ENCODE measurements around the gene TSPYL6. TPM values are rescaled to one million over a fixed set of nuclear protein-coding genes. Genes with fewer than 3 reads are reported as not detected.

Gene TSPYL6
- total RNA-seq, 1 donor from 2014 or later = not detected

DNA sequence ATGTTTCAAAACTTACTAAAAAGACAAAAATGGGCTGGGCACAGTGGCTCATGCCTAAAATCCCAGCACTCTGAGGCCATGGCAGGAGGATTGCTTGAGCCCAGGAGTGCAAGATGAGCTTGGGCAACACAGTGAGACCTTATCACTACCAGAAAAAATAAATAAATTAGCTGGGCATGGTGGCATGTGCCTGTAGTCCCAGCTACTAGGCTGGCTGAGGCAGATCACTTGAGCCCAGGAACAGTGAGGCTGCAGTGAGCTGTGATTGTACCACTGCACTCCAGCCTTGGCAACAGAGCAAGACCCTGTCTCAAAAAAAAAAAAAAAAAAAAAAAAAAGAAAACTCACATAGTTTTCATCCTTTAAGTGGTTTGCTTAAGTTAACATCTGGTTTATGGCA lies 6.4 kb downstream of the TSPYL6 start:
- Histone ChIP-seq H2AFZ (ENCODE audit: low read depth, low read length) (no peak overlapping the region), H3K4me3 (ENCODE audit: insufficient read depth, low read depth, low read length) (no peak overlapping the region), H3K27me3 (ENCODE audit: insufficient read depth, low read length) (no peaks in the 10 kb centered on the region), H3K4me1 (ENCODE audit: insufficient read depth, low read length) (no peaks in the 10 kb centered on the region), H4K20me1 (ENCODE audit: insufficient read depth, low read length) (no peaks in the 10 kb centered on the region), H3K9ac (ENCODE audit: low read length) (no peak overlapping the region), H3K36me3 (ENCODE audit: insufficient read depth, low read length) (no peaks in the 10 kb centered on the region), H3K9me3 (ENCODE audit: insufficient read depth, low read depth, low read length) (no peaks in the 10 kb centered on the region), H3K27ac (ENCODE audit: low read depth, low read length) (no peak overlapping the region), H3K4me2 (ENCODE audit: low read length) (no peak overlapping the region), H3K79me2 (ENCODE audit: insufficient read depth, low read length) (no peaks in the 10 kb centered on the region)
- H3K36me3 Mint-ChIP-seq (ENCODE audit: low read depth, unreplicated experiment) = peaks cover 2% of the 10 kb centered on the region
- H3K4me3 Mint-ChIP-seq (ENCODE audit: unreplicated experiment) = no peak overlapping the region
- H3K27ac Mint-ChIP-seq (ENCODE audit: unreplicated experiment) = no peak overlapping the region
- DNase-seq (ENCODE audit: low read depth) = no peak
- peaks cover 3% of the 10 kb centered on the region for H3K9me3 Mint-ChIP-seq (ENCODE audit: unreplicated experiment)
- TF ChIP-seq, protein P1, sequence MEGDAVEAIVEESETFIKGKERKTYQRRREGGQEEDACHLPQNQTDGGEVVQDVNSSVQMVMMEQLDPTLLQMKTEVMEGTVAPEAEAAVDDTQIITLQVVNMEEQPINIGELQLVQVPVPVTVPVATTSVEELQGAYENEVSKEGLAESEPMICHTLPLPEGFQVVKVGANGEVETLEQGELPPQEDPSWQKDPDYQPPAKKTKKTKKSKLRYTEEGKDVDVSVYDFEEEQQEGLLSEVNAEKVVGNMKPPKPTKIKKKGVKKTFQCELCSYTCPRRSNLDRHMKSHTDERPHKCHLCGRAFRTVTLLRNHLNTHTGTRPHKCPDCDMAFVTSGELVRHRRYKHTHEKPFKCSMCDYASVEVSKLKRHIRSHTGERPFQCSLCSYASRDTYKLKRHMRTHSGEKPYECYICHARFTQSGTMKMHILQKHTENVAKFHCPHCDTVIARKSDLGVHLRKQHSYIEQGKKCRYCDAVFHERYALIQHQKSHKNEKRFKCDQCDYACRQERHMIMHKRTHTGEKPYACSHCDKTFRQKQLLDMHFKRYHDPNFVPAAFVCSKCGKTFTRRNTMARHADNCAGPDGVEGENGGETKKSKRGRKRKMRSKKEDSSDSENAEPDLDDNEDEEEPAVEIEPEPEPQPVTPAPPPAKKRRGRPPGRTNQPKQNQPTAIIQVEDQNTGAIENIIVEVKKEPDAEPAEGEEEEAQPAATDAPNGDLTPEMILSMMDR (IDR thresholded peaks at IDR 0.05; ENCODE audit: insufficient read depth, low read depth, low read length) = no peak
- no peak for TF ChIP-seq EZH2 (IDR thresholded peaks at IDR 0.05; ENCODE audit: insufficient read depth, low read length)
- FAIRE-seq = no peak
- peaks cover 12% of the 10 kb centered on the region for H3K4me1 Mint-ChIP-seq (ENCODE audit: low read depth, unreplicated experiment)
- H3K27me3 Mint-ChIP-seq (ENCODE audit: low read depth, unreplicated experiment) = peaks cover 3% of the 10 kb centered on the region

- no peak overlapping the region for H3K4me3 Mint-ChIP-seq (ENCODE audit: unreplicated experiment)
- no peak overlapping the region for H3K27ac ChIP-seq (ENCODE audit: low read depth, low read length)
- H3K4me1 Mint-ChIP-seq (ENCODE audit: low read depth, unreplicated experiment) = peaks cover 12% of the 10 kb centered on the region
- H3K4me3 ChIP-seq (ENCODE audit: insufficient read depth, low read depth, low read length) = no peak overlapping the region
- H3K27ac Mint-ChIP-seq (ENCODE audit: unreplicated experiment) = no peak overlapping the region
- H3K79me2 ChIP-seq (ENCODE audit: insufficient read depth, low read length) = no peaks in the 10 kb centered on the region
- H3K9me3 Mint-ChIP-seq (ENCODE audit: unreplicated experiment) = peaks cover 3% of the 10 kb centered on the region
- H3K27me3 Mint-ChIP-seq (ENCODE audit: low read depth, unreplicated experiment) = no peaks in the 10 kb centered on the region
- no peaks in the 10 kb centered on the region for H3K9me3 ChIP-seq (ENCODE audit: insufficient read depth, low read depth, low read length)
- no peak overlapping the region for H3K4me2 ChIP-seq (ENCODE audit: low read length)
- H2AFZ ChIP-seq (ENCODE audit: low read depth, low read length) = no peak overlapping the region
- FAIRE-seq (no peak), DNase-seq (ENCODE audit: low read depth) (peak; percentile 29)
- no peaks in the 10 kb centered on the region for H3K36me3 ChIP-seq (ENCODE audit: insufficient read depth, low read length)
- no peaks in the 10 kb centered on the region for H3K36me3 Mint-ChIP-seq (ENCODE audit: low read depth, unreplicated experiment)
- H4K20me1 ChIP-seq (ENCODE audit: insufficient read depth, low read length) = no peaks in the 10 kb centered on the region
- H3K9ac ChIP-seq (ENCODE audit: low read length) = no peak overlapping the region
- no peak for TF ChIP-seq EZH2 (IDR thresholded peaks at IDR 0.05; ENCODE audit: insufficient read depth, low read length)
- TF ChIP-seq, protein P1 (IDR thresholded peaks at IDR 0.05; ENCODE audit: insufficient read depth, low read depth, low read length) = no peak
- H3K27me3 ChIP-seq (ENCODE audit: insufficient read depth, low read length) = no peaks in the 10 kb centered on the region
- no peaks in the 10 kb centered on the region for H3K4me1 ChIP-seq (ENCODE audit: insufficient read depth, low read length)
Observed at GRCh38 chr2:54247115-54247514, 8.9 kb downstream of the TSPYL6 start.

DNA sequence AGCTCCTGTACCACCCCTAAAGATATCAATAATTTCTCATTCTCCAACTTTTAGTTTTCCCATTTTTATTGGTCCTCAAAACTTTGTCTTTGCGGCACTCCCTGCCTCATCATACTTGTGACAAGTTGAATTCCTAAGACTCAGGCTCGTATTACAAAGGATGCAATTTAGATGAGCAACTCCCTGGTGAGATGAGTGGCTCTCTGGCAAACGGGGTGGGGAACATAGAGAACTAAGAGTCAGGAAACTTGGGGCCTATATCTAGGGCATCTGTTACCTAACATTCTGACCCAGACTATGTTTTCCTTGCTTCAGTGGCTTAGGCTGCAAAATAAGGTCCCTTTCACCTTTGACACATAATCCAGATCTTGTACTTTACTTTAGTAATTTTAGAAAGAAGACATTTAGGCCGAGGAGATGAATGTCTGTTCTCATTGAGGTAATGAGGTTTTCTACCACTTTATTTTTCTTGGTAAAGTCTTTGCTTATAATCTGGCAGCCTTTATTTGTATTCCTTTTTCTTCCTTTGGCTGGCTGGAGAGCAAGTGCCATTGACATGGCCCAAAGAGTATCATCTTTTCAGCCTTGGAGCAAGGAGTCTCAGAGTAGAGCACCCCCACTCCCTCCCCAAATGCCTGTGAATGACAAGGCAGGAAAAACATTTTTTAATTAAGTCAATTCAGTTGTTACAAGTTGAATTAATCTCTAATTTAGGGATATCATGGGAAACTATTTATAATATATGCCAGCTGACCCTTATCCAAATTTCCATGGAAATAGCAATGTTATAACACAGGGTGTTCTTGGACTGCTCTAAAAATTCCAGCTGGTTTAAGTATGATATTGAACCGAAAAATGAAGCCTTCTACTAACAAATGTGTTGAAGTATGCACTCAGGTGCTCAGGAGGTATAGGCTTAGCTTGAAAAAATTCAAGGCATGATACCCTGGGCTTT lies 15.2 kb downstream of the TSPYL6 start:
- H3K9me3 Mint-ChIP-seq (ENCODE audit: unreplicated experiment) = no peaks in the 10 kb centered on the region
- no peak overlapping the region for H3K4me3 ChIP-seq (ENCODE audit: insufficient read depth, low read depth, low read length)
- no peaks in the 10 kb centered on the region for H3K9me3 ChIP-seq (ENCODE audit: insufficient read depth, low read depth, low read length)
- no peaks in the 10 kb centered on the region for H3K36me3 Mint-ChIP-seq (ENCODE audit: low read depth, unreplicated experiment)
- peak overlapping the region; percentile 8 for H3K4me3 Mint-ChIP-seq (ENCODE audit: unreplicated experiment)
- H3K27ac Mint-ChIP-seq (ENCODE audit: unreplicated experiment) = peak overlapping the region; percentile 87
- peak; percentile 67 for DNase-seq (ENCODE audit: low read depth)
- H3K27me3 Mint-ChIP-seq (ENCODE audit: low read depth, unreplicated experiment) = no peaks in the 10 kb centered on the region
- H3K27ac ChIP-seq (ENCODE audit: low read depth, low read length) = peak overlapping the region; percentile 36
- peak overlapping the region; percentile 67 for H3K4me2 ChIP-seq (ENCODE audit: low read length)
- peaks cover 20% of the 10 kb centered on the region for H3K4me1 ChIP-seq (ENCODE audit: insufficient read depth, low read length)
- H3K27me3 ChIP-seq (ENCODE audit: insufficient read depth, low read length) = no peaks in the 10 kb centered on the region
- H3K9ac ChIP-seq (ENCODE audit: low read length) = peak overlapping the region; percentile 5
- peaks cover 27% of the 10 kb centered on the region for H3K4me1 Mint-ChIP-seq (ENCODE audit: low read depth, unreplicated experiment)
- no peak for TF ChIP-seq EZH2 (IDR thresholded peaks at IDR 0.05; ENCODE audit: insufficient read depth, low read length)
- TF ChIP-seq, protein P1 (IDR thresholded peaks at IDR 0.05; ENCODE audit: insufficient read depth, low read depth, low read length) = no peak
- no peaks in the 10 kb centered on the region for H3K79me2 ChIP-seq (ENCODE audit: insufficient read depth, low read length)
- FAIRE-seq = peak; percentile 47
- H4K20me1 ChIP-seq (ENCODE audit: insufficient read depth, low read length) = no peaks in the 10 kb centered on the region
- no peak overlapping the region for H2AFZ ChIP-seq (ENCODE audit: low read depth, low read length)
- H3K36me3 ChIP-seq (ENCODE audit: insufficient read depth, low read length) = no peaks in the 10 kb centered on the region
